ENCODE results near the gene TATDN2. TPM values are rescaled to one million over a fixed set of nuclear protein-coding genes. Genes with fewer than 3 reads are reported as not detected.

The TATDN2 gene
- total RNA-seq, 3 donors from 2014 or later, result 29.8 to 34.9 (median 34.4) TPM

- Histone ChIP-seq H3K36me3 (ENCODE audit: low read depth) (no peaks in the 10 kb centered on the region), H3K9me3 (no peaks in the 10 kb centered on the region), H3K4me3 (no peak overlapping the region), H3K4me1 (ENCODE audit: low read depth) (no peaks in the 10 kb centered on the region)
- DNase-seq (no peak), ATAC-seq (no peak)
- no peak for TF ChIP-seq CTCF (IDR thresholded peaks at IDR 0.05)
- intact Hi-C loops (cut with DNase I, micrococcal nuclease), result no loop called here
Observed at GRCh38 chr3:10280177-10280529, 31.9 kb downstream of the TATDN2 start.

GRCh38 chr3:10280571-10280970 is 32.3 kb downstream of the TATDN2 start:
- H3K4me3 ChIP-seq, result no peak overlapping the region
- DNase-seq (no peak), ATAC-seq (no peak)
- TF ChIP-seq CTCF (IDR thresholded peaks at IDR 0.05), result no peak
- intact Hi-C loops (cut with DNase I, micrococcal nuclease), result no loop called here
- no peaks in the 10 kb centered on the region for H3K4me1 ChIP-seq (ENCODE audit: low read depth)
- no peaks in the 10 kb centered on the region for H3K36me3 ChIP-seq (ENCODE audit: low read depth)
- no peaks in the 10 kb centered on the region for H3K9me3 ChIP-seq

- DNase-seq (no peak), ATAC-seq (no peak)
- Histone ChIP-seq H3K36me3 (ENCODE audit: low read depth) (no peaks in the 10 kb centered on the region), H3K9me3 (no peaks in the 10 kb centered on the region), H3K4me1 (ENCODE audit: low read depth) (no peaks in the 10 kb centered on the region), H3K4me3 (no peak overlapping the region)
- TF ChIP-seq CTCF (IDR thresholded peaks at IDR 0.05), result no peak
- intact Hi-C loops (cut with DNase I, micrococcal nuclease), result no loop called here
Observed at GRCh38 chr3:10281951-10282350, 33.7 kb downstream of the TATDN2 start.

- H3K4me1 ChIP-seq (ENCODE audit: low read depth), result no peaks in the 10 kb centered on the region
- intact Hi-C loops (cut with DNase I, micrococcal nuclease), result no loop called here
- no peaks in the 10 kb centered on the region for H3K9me3 ChIP-seq
- TF ChIP-seq CTCF (IDR thresholded peaks at IDR 0.05), result no peak
- H3K36me3 ChIP-seq (ENCODE audit: low read depth), result no peaks in the 10 kb centered on the region
- no peak for ATAC-seq
- DNase-seq, result no peak
- no peak overlapping the region for H3K4me3 ChIP-seq
Observed at GRCh38 chr3:10283638-10284037, 35.4 kb downstream of the TATDN2 start.

GRCh38 chr3:10284496-10284895 is 36.2 kb downstream of the TATDN2 start:
- H3K4me3 ChIP-seq, result no peak overlapping the region
- no peaks in the 10 kb centered on the region for H3K9me3 ChIP-seq
- no peak for ATAC-seq
- no peaks in the 10 kb centered on the region for H3K4me1 ChIP-seq (ENCODE audit: low read depth)
- TF ChIP-seq CTCF (IDR thresholded peaks at IDR 0.05), result no peak
- no peaks in the 10 kb centered on the region for H3K36me3 ChIP-seq (ENCODE audit: low read depth)
- intact Hi-C loops (cut with DNase I, micrococcal nuclease), result no loop called here
- DNase-seq, result no peak
